Activated T-cell treated with anti-CD3 and anti-CD28 coated beads, Interleukin-2, amount 50 U/mL, for 4 hours (primary cell): Measurements from ENCODE around the gene LARP1B. TPM values are rescaled to one million over a fixed set of nuclear protein-coding genes. Genes with fewer than 3 reads are reported as not detected.
A peak's percentile ranks its signal among the peaks of the same experiment; 100 is the strongest.

ENCODE experiments used
- ATAC-seq, 2 donors: fragments of 200-7000 bp; cut with Tn5 transposase; one replicate each; pipeline ENCODE4 v1.10.0; 2021
- DNase-seq: peaks from one replicate; pipeline ENCODE4 v3.0.0-alpha.2; 2020
- H3K27me3 Mint-ChIP-seq: one replicate; pipeline ENCODE4 v1.8.0; 2021; ENCODE audit warnings: low read depth, mixed read lengths
- H3K36me3 Mint-ChIP-seq: one replicate; pipeline ENCODE4 v1.8.0; 2022; ENCODE audit warnings: mixed read lengths; ENCODE audit not compliant: insufficient read depth
- H3K4me1 Mint-ChIP-seq: one replicate; pipeline ENCODE4 v1.8.0; 2021; ENCODE audit warnings: low read depth, mixed read lengths
- H3K4me3 Mint-ChIP-seq: one replicate; pipeline ENCODE4 v1.8.0; 2021; ENCODE audit warnings: mild to moderate bottlenecking, moderate library complexity, mixed read lengths
- H3K9me3 Mint-ChIP-seq: one replicate; pipeline ENCODE4 v1.8.0; 2021; ENCODE audit warnings: mixed read lengths
- total RNA-seq, 3 donors: library from RNA; stranded (reverse); gene quantifications; one replicate each; pipeline ENCODE4 v1.2.1, GENCODE V29; 2021

LARP1B gene
- total RNA-seq, 3 donors from 2014 or later, result 26.3 to 29.6 (median 29.4) TPM

- Mint-ChIP-seq H3K9me3 (peaks cover 7% of the 10 kb centered on the region), H3K36me3 (peaks cover 10% of the 10 kb centered on the region), H3K4me1 (no peaks in the 10 kb centered on the region), H3K4me3 (no peak overlapping the region), H3K27me3 (no peaks in the 10 kb centered on the region)
- DNase-seq (no peak), ATAC-seq (no peak)
Observed at GRCh38 chr4:128158894-128159293, 97.8 kb downstream of the LARP1B start.

DNA sequence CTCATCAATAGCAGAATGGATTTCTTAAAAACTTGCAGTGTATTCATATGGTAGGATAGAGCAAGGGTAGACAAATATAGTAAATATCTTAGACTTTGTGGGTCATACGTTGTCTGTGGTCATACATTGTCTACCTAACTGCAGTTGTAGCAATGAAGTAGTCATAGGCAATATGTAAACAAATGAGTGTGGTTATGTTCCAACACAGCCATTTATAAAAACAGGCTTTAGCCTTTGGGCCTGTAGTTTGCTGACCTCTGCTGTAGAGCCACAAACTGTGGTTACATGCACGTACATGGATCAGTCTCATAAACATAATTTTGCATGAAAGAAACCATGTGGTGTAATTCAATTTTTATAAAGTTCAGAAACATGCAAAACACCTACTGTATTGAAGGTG is 98.9 kb downstream of the LARP1B start:
- ATAC-seq (no peak), DNase-seq (no peak)
- no peak overlapping the region for H3K4me3 Mint-ChIP-seq
- H3K9me3 Mint-ChIP-seq, result peaks cover 7% of the 10 kb centered on the region
- H3K27me3 Mint-ChIP-seq, result no peaks in the 10 kb centered on the region
- H3K36me3 Mint-ChIP-seq, result peaks cover 9% of the 10 kb centered on the region
- no peaks in the 10 kb centered on the region for H3K4me1 Mint-ChIP-seq

GRCh38 chr4:128161138-128161537 is 100.0 kb downstream of the LARP1B start:
- peaks cover 5% of the 10 kb centered on the region for H3K36me3 Mint-ChIP-seq
- H3K9me3 Mint-ChIP-seq, result peaks cover 7% of the 10 kb centered on the region
- DNase-seq, result no peak
- ATAC-seq, result no peak
- H3K4me1 Mint-ChIP-seq, result no peaks in the 10 kb centered on the region
- H3K27me3 Mint-ChIP-seq, result no peaks in the 10 kb centered on the region
- no peak overlapping the region for H3K4me3 Mint-ChIP-seq

DNA sequence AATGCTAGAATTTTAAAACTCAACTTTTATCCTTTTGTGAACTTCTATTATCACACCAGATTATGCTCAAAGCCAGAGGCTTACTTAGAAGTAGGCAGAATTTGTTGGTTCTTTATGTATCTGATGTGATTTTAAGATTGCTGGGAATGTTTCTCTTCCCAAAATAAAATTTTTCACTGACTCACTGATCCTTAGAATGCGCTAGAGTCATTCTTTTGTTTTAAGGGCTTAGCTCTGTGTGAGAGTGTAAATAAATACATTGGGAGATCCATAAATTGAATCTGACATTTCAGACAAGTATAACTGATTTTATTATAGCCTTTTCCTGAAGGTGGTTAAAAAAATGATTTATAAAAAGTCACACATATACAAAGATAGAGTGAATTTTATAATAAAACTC is 101.3 kb downstream of the LARP1B start:
- Mint-ChIP-seq H3K4me1 (no peaks in the 10 kb centered on the region), H3K4me3 (no peak overlapping the region), H3K9me3 (peaks cover under 1% of the 10 kb centered on the region), H3K36me3 (no peaks in the 10 kb centered on the region), H3K27me3 (no peaks in the 10 kb centered on the region)
- DNase-seq (no peak), ATAC-seq (no peak)

GRCh38 chr4:128163177-128164117 is 102.3 kb downstream of the LARP1B start:
- H3K4me1 Mint-ChIP-seq, result no peaks in the 10 kb centered on the region
- no peak for DNase-seq
- no peaks in the 10 kb centered on the region for H3K36me3 Mint-ChIP-seq
- H3K9me3 Mint-ChIP-seq, result no peaks in the 10 kb centered on the region
- no peak overlapping the region for H3K4me3 Mint-ChIP-seq
- no peak for ATAC-seq
- no peaks in the 10 kb centered on the region for H3K27me3 Mint-ChIP-seq

GRCh38 chr4:128166982-128167381 is 105.9 kb downstream of the LARP1B start:
- ATAC-seq, result no peak
- H3K9me3 Mint-ChIP-seq, result no peaks in the 10 kb centered on the region
- H3K4me1 Mint-ChIP-seq, result no peaks in the 10 kb centered on the region
- H3K27me3 Mint-ChIP-seq, result no peaks in the 10 kb centered on the region
- H3K4me3 Mint-ChIP-seq, result no peak overlapping the region
- no peak for DNase-seq
- no peaks in the 10 kb centered on the region for H3K36me3 Mint-ChIP-seq

DNA sequence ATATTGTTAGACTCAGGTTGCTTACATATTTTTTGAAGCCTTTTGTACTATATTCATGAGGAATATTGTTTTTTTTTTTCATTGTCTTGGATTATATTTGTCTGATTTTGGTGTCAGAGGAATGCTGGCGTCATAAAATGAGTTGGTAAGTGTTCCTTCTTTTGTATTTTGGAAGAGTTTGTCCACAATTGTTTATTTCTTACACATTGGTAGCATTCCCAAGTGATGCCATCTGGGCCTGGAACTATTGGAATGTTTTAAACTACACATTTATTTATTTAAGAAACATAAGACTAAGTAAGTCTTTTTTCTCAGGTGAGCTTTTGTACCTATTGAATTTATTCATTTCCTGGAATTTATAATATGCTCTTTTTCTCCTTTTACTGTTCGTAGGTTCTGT is 107.6 kb downstream of the LARP1B start:
- Mint-ChIP-seq H3K27me3 (no peaks in the 10 kb centered on the region), H3K4me1 (no peaks in the 10 kb centered on the region), H3K36me3 (no peaks in the 10 kb centered on the region), H3K4me3 (no peak overlapping the region), H3K9me3 (no peaks in the 10 kb centered on the region)
- no peak for ATAC-seq
- DNase-seq, result no peak

GRCh38 chr4:128169245-128169644 is 108.1 kb downstream of the LARP1B start:
- Mint-ChIP-seq H3K4me1 (no peaks in the 10 kb centered on the region), H3K9me3 (no peaks in the 10 kb centered on the region), H3K27me3 (no peaks in the 10 kb centered on the region), H3K4me3 (no peak overlapping the region), H3K36me3 (no peaks in the 10 kb centered on the region)
- DNase-seq (no peak), ATAC-seq (no peak)

- no peaks in the 10 kb centered on the region for H3K27me3 Mint-ChIP-seq
- ATAC-seq, result no peak
- no peak overlapping the region for H3K4me3 Mint-ChIP-seq
- no peaks in the 10 kb centered on the region for H3K9me3 Mint-ChIP-seq
- H3K36me3 Mint-ChIP-seq, result no peaks in the 10 kb centered on the region
- DNase-seq, result no peak
- no peaks in the 10 kb centered on the region for H3K4me1 Mint-ChIP-seq
Observed at GRCh38 chr4:128176643-128177042, 115.5 kb downstream of the LARP1B start.

- DNase-seq (no peak), ATAC-seq (no peak)
- Mint-ChIP-seq H3K4me1 (no peaks in the 10 kb centered on the region), H3K36me3 (no peaks in the 10 kb centered on the region), H3K9me3 (no peaks in the 10 kb centered on the region), H3K27me3 (no peaks in the 10 kb centered on the region), H3K4me3 (no peak overlapping the region)
Observed at GRCh38 chr4:128177498-128177897, 116.4 kb downstream of the LARP1B start.

DNA sequence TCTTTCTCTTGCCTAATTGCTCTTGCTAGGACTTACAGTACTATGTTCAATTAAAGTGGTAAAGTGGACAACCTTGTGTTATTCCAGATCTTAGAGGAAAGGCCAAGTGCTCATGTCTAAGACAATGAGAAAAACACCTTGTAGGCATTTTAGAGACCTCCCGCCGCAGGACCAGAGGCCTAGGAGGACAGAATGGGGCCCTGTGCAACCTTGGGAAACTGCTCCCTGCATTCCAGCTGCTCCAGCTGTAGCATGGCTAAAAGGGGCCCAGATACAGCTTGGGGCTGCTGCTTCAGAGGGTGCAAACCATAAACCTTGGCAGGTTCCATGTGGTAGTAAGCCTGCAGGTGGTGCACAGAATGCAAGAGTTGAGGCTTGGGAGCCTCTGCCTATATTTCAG is 125.5 kb downstream of the LARP1B start:
- ATAC-seq, result no peak
- no peak for DNase-seq
- H3K4me1 Mint-ChIP-seq, result peaks cover 2% of the 10 kb centered on the region
- no peak overlapping the region for H3K4me3 Mint-ChIP-seq
- no peaks in the 10 kb centered on the region for H3K27me3 Mint-ChIP-seq
- no peaks in the 10 kb centered on the region for H3K9me3 Mint-ChIP-seq
- no peaks in the 10 kb centered on the region for H3K36me3 Mint-ChIP-seq

- ATAC-seq (peak; percentile 97 to 98), DNase-seq (peak; percentile 62)
- Mint-ChIP-seq H3K4me1 (peaks cover 2% of the 10 kb centered on the region), H3K4me3 (no peak overlapping the region), H3K36me3 (no peaks in the 10 kb centered on the region), H3K27me3 (no peaks in the 10 kb centered on the region), H3K9me3 (no peaks in the 10 kb centered on the region)
Observed at GRCh38 chr4:128191115-128191781, 130.1 kb downstream of the LARP1B start.

DNA sequence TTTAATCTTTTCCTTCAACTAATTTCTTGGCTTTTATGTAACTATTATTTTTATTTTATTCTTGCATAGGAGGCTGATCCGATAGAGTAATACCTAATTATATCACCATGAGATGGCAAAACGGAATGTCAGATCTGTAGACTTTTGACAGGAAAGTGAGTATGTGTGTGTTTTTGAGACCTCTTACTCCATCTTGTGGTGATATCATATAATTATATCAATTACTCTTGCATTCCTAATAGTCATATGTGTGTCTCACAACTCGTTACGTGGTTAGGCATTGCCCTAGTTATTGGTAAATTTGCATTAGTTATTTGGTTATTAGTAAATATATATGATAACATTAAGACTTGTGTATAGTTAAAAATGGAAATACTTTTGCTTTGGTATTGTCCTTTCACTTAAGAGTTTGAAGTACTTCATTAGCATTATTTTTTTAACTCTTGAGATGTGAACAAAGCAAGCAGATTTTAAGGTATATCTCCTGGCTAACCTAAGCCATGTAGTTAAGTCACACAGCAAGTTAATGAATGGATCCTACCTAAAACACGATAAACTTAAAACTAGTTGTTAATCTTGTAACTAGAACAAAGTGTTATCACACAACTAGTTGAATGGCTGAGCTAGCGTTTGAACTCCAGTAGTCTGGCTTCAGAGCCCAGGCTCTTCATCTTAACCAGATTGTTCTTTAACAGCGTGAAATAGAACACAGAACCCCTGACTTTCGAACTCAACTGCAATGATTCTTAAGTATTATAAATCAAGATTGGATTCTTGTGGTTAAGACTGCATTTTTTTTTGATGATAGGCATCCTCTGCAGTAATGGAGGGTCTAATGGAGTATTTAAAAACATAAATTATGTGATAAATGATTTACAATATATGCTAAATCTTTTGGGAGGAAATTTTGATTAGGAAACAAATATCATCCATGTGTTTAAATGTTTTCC is 159.4 kb downstream of the LARP1B start:
- ATAC-seq (no peak), DNase-seq (no peak)
- H3K36me3 Mint-ChIP-seq, result no peaks in the 10 kb centered on the region
- no peak overlapping the region for H3K4me3 Mint-ChIP-seq
- no peaks in the 10 kb centered on the region for H3K4me1 Mint-ChIP-seq
- no peaks in the 10 kb centered on the region for H3K27me3 Mint-ChIP-seq
- H3K9me3 Mint-ChIP-seq, result no peaks in the 10 kb centered on the region

- no peak for DNase-seq
- no peaks in the 10 kb centered on the region for H3K4me1 Mint-ChIP-seq
- ATAC-seq, result no peak
- no peaks in the 10 kb centered on the region for H3K36me3 Mint-ChIP-seq
- H3K9me3 Mint-ChIP-seq, result no peaks in the 10 kb centered on the region
- H3K4me3 Mint-ChIP-seq, result no peak overlapping the region
- H3K27me3 Mint-ChIP-seq, result no peaks in the 10 kb centered on the region
Observed at GRCh38 chr4:128221586-128221985, 160.5 kb downstream of the LARP1B start.
